Neural progenitor cell (in vitro differentiated cells): ENCODE results near the gene PCED1A. TPM values are rescaled to one million over a fixed set of nuclear protein-coding genes. Genes with fewer than 3 reads are reported as not detected.

ENCODE experiments used
- DNase-seq: peaks from one replicate; pipeline ENCODE4 v3.0.0-alpha.2; 2016; ENCODE audit warnings: low spot score
- H2AFZ ChIP-seq: fragments of 200-600 bp; sonication (generic); replicated peaks from 2 replicates; pipeline ENCODE4 v1.6.1; 2016; ENCODE audit warnings: antibody characterized with exemption
- H3F3A ChIP-seq: fragments of 200-600 bp; sonication (generic); 2 replicates; pipeline ENCODE4 v1.6.1; 2016; ENCODE audit warnings: antibody characterized with exemption, low read depth
- H3K27ac ChIP-seq: fragments of 200-600 bp; sonication (generic); 2 replicates; pipeline ENCODE4 v1.5.1; 2016; ENCODE audit warnings: mild to moderate bottlenecking
- H3K27me3 ChIP-seq: fragments of 200-600 bp; sonication (generic); 2 replicates; pipeline ENCODE4 v1.6.1; 2016; ENCODE audit warnings: mild to moderate bottlenecking, moderate library complexity
- H3K36me3 ChIP-seq: fragments of 200-600 bp; sonication (generic); 2 replicates; pipeline ENCODE4 v1.5.1; 2016
- H3K4me1 ChIP-seq: fragments of 200-600 bp; sonication (generic); 2 replicates; pipeline ENCODE4 v1.6.1; 2016; ENCODE audit warnings: mixed run types
- H3K4me2 ChIP-seq: fragments of 200-600 bp; sonication (generic); 2 replicates; pipeline ENCODE4 v1.6.1; 2016
- H3K4me3 ChIP-seq: fragments of 200-600 bp; sonication (generic); 2 replicates; pipeline ENCODE4 v1.5.1; 2016
- H3K79me2 ChIP-seq: fragments of 200-600 bp; sonication (generic); 2 replicates; pipeline ENCODE4 v1.6.1; 2016; ENCODE audit warnings: low read depth
- H3K9ac ChIP-seq: fragments of 200-600 bp; sonication (generic); 2 replicates; pipeline ENCODE4 v1.6.1; 2016
- H3K9me3 ChIP-seq: fragments of 200-600 bp; sonication (generic); 2 replicates; pipeline ENCODE4 v1.5.1; 2016; ENCODE audit warnings: low read depth
- H4K20me1 ChIP-seq: fragments of 200-600 bp; sonication (generic); 2 replicates; pipeline ENCODE4 v1.6.1; 2016; ENCODE audit warnings: low read depth
- H3K27ac Mint-ChIP-seq: 3 replicates; pipeline ENCODE4 v1.8.0; 2021; ENCODE audit warnings: mixed read lengths
- H3K27me3 Mint-ChIP-seq: 2 replicates; pipeline ENCODE4 v1.8.0; 2022; ENCODE audit warnings: low read depth, mild to moderate bottlenecking, inconsistent platforms, moderate library complexity, mixed read lengths; ENCODE audit not compliant: insufficient read depth
- H3K36me3 Mint-ChIP-seq: 3 replicates; pipeline ENCODE4 v1.8.0; 2021; ENCODE audit warnings: mixed read lengths
- H3K4me1 Mint-ChIP-seq: 3 replicates; pipeline ENCODE4 v1.8.0; 2021; ENCODE audit warnings: mixed read lengths
- H3K4me3 Mint-ChIP-seq: 3 replicates; pipeline ENCODE4 v1.8.0; 2021; ENCODE audit warnings: mild to moderate bottlenecking, moderate library complexity, mixed read lengths
- H3K9me3 Mint-ChIP-seq: 3 replicates; pipeline ENCODE4 v1.8.0; 2020; ENCODE audit warnings: mixed read lengths
- CTCF ChIP-seq: fragments of 200-600 bp; sonication (generic); IDR thresholded peaks from 2 replicates; pipeline ENCODE4 v1.5.1; 2017; ENCODE audit warnings: antibody characterized with exemption, mild to moderate bottlenecking
- EZH2 ChIP-seq: fragments of 200-600 bp; sonication (generic); IDR thresholded peaks from 2 replicates; pipeline ENCODE4 v1.6.1; 2017; ENCODE audit warnings: antibody characterized with exemption, mild to moderate bottlenecking, moderate library complexity
- EZH2phosphoT487 ChIP-seq: fragments of 200-600 bp; sonication (generic); IDR thresholded peaks from 2 replicates; pipeline ENCODE4 v1.6.1; 2017; ENCODE audit warnings: antibody characterized with exemption
- total RNA-seq: library from RNA; depleted of rRNA; stranded (reverse); fragments of >200 nt; gene quantifications from 2 replicates; pipeline ENCODE4 v1.2.3, GENCODE V29; 2015; ENCODE audit warnings: low replicate concordance

Gene PCED1A
- total RNA-seq, 1 donor from 2014 or later, result 14.6 TPM

GRCh38 chr20:2816030-2816582, 24.3 kb downstream of the PCED1A start, which contains the start of gene TMEM239:
TSS of gene TMEM239 (plus strand) at chr20:2816364. CDS start at chr20:2816555, 191 bp downstream.
- Histone ChIP-seq H4K20me1 (no peaks in the 10 kb centered on the region), H2AFZ (no peak within 1 kb of the TSS), H3K27me3 (peaks cover 41% of the 10 kb centered on the region), H3K4me2 (no peak within 1 kb of the TSS), H3F3A (peaks cover 11% of the 10 kb centered on the region), H3K79me2 (no peaks in the 10 kb centered on the region), H3K4me1 (peaks cover 14% of the 10 kb centered on the region), H3K36me3 (no peaks in the 10 kb centered on the region), H3K9me3 (no peaks in the 10 kb centered on the region), H3K27ac (no peak within 1 kb of the TSS), H3K9ac (no peak within 1 kb of the TSS), H3K4me3 (no peak within 1 kb of the TSS)
- peaks cover 12% of the 10 kb centered on the region for H3K4me1 Mint-ChIP-seq
- H3K4me3 Mint-ChIP-seq, result no peak within 1 kb of the TSS
- DNase-seq, result no peak
- H3K36me3 Mint-ChIP-seq, result no peaks in the 10 kb centered on the region
- peaks cover 31% of the 10 kb centered on the region for H3K27me3 Mint-ChIP-seq
- H3K27ac Mint-ChIP-seq, result no peak within 1 kb of the TSS
- peaks cover 27% of the 10 kb centered on the region for H3K9me3 Mint-ChIP-seq
- TF ChIP-seq CTCF (no peak), EZH2 (no peak), EZH2phosphoT487 (no peak)

- Histone ChIP-seq H3K9me3 (no peaks in the 10 kb centered on the region), H3F3A (peaks cover 8% of the 10 kb centered on the region), H3K27me3 (peaks cover 38% of the 10 kb centered on the region), H2AFZ (no peak overlapping the region), H4K20me1 (no peaks in the 10 kb centered on the region), H3K79me2 (no peaks in the 10 kb centered on the region), H3K4me2 (no peak overlapping the region), H3K36me3 (no peaks in the 10 kb centered on the region), H3K9ac (no peak overlapping the region), H3K4me1 (peaks cover 9% of the 10 kb centered on the region), H3K4me3 (no peak overlapping the region), H3K27ac (no peak overlapping the region)
- no peak for TF ChIP-seq EZH2
- no peak for TF ChIP-seq EZH2phosphoT487
- TF ChIP-seq CTCF, result no peak
- Mint-ChIP-seq H3K4me1 (peaks cover 10% of the 10 kb centered on the region), H3K27ac (no peak overlapping the region), H3K9me3 (peaks cover 30% of the 10 kb centered on the region), H3K36me3 (no peaks in the 10 kb centered on the region), H3K27me3 (peaks cover 28% of the 10 kb centered on the region), H3K4me3 (no peak overlapping the region)
- no peak for DNase-seq
These were observed 25.1 kb downstream of the PCED1A start for GRCh38 chr20:2815242-2815900.

- H4K20me1 ChIP-seq, result no peaks in the 10 kb centered on the region
- peaks cover 3% of the 10 kb centered on the region for H3K4me1 ChIP-seq
- TF ChIP-seq EZH2 (no peak), EZH2phosphoT487 (no peak), CTCF (no peak)
- peaks cover under 1% of the 10 kb centered on the region for H3F3A ChIP-seq
- no peak within 1 kb of the TSS for H3K4me3 ChIP-seq
- Mint-ChIP-seq H3K9me3 (peaks cover 25% of the 10 kb centered on the region), H3K4me1 (peaks cover 4% of the 10 kb centered on the region), H3K36me3 (no peaks in the 10 kb centered on the region), H3K27ac (no peak within 1 kb of the TSS), H3K27me3 (peaks cover 21% of the 10 kb centered on the region), H3K4me3 (no peak within 1 kb of the TSS)
- H3K9me3 ChIP-seq, result no peaks in the 10 kb centered on the region
- DNase-seq, result no peak
- H3K4me2 ChIP-seq, result no peak within 1 kb of the TSS
- peaks cover 30% of the 10 kb centered on the region for H3K27me3 ChIP-seq
- H2AFZ ChIP-seq, result no peak within 1 kb of the TSS
- no peaks in the 10 kb centered on the region for H3K79me2 ChIP-seq
- no peak within 1 kb of the TSS for H3K9ac ChIP-seq
- H3K36me3 ChIP-seq, result no peaks in the 10 kb centered on the region
- H3K27ac ChIP-seq, result no peak within 1 kb of the TSS
These were observed 25.8 kb downstream of the PCED1A start, which contains the start of gene C20orf141 for GRCh38 chr20:2814587-2815051. TSS of gene C20orf141 (plus strand) at chr20:2814987. CDS start at chr20:2815185, 198 bp downstream.
